HG02642 (cell line): Measurements from ENCODE around the gene PYCR2.
"Not testable (repeated sequence)": the region's sequence is repeated elsewhere in the genome, so short reads cannot be mapped to it uniquely, and the experiment has no call there.

ENCODE experiments used
- ATAC-seq: cut with Tn5 transposase; IDR thresholded peaks from one replicate; pipeline ENCODE4 v1.9.1; 2021; ENCODE audit warnings: mild to moderate bottlenecking; ENCODE audit not compliant: unreplicated experiment, poor library complexity

Gene PYCR2

GRCh38 chr1:225943582-225943981 lies 19.5 kb upstream of the PYCR2 start:
- ATAC-seq = no peak

- peak; percentile 85 for ATAC-seq
Observed at GRCh38 chr1:225942574-225942973, 18.5 kb upstream of the PYCR2 start.

GRCh38 chr1:225941942-225942222 lies 17.8 kb upstream of the PYCR2 start:
- no peak for ATAC-seq

GRCh38 chr1:225941187-225941941 lies 17.3 kb upstream of the PYCR2 start, which contains the start of gene LEFTY2:
TSS of gene LEFTY2 (minus strand) at chr1:225941220. CDS start at chr1:225941140, 80 bp downstream.
- ATAC-seq = no peak

GRCh38 chr1:225940385-225941151 lies 16.5 kb upstream of the PYCR2 start:
- ATAC-seq = no peak

- ATAC-seq = not testable (repeated sequence)
Observed at GRCh38 chr1:225939939-225940310, 15.9 kb upstream of the PYCR2 start.

- not testable (repeated sequence) for ATAC-seq
Observed at GRCh38 chr1:225939097-225939938, 15.3 kb upstream of the PYCR2 start.

GRCh38 chr1:225937048-225937968 lies 13.3 kb upstream of the PYCR2 start:
- no peak for ATAC-seq

- no peak for ATAC-seq
Observed at GRCh38 chr1:225936523-225936922, 12.5 kb upstream of the PYCR2 start.

GRCh38 chr1:225936086-225936485 lies 12.0 kb upstream of the PYCR2 start:
- not testable (repeated sequence) for ATAC-seq

- ATAC-seq = no peak
Observed at GRCh38 chr1:225934711-225935110, 10.7 kb upstream of the PYCR2 start.

- ATAC-seq = no peak
Observed at GRCh38 chr1:225933072-225933471, 9.0 kb upstream of the PYCR2 start.

- ATAC-seq = no peak
Observed at GRCh38 chr1:225931270-225932136, 7.5 kb upstream of the PYCR2 start.

- ATAC-seq = no peak
Observed at GRCh38 chr1:225930566-225930965, 6.5 kb upstream of the PYCR2 start.

GRCh38 chr1:225929462-225929861 lies 5.4 kb upstream of the PYCR2 start:
- ATAC-seq = not testable (repeated sequence)

- no peak for ATAC-seq
Observed at GRCh38 chr1:225928186-225929175, 4.4 kb upstream of the PYCR2 start.

GRCh38 chr1:225926551-225927113 lies 2.6 kb upstream of the PYCR2 start:
- ATAC-seq = no peak

- no peak for ATAC-seq
Observed at GRCh38 chr1:225923381-225923691, 714 bp downstream of the PYCR2 start.
